Measurements from ENCODE around the gene MYO15B. TPM values are rescaled to one million over a fixed set of nuclear protein-coding genes. Genes with fewer than 3 reads are reported as not detected.

Gene MYO15B
- total RNA-seq, result 100 to 1,000 TPM; 210 to 462 TPM

DNA sequence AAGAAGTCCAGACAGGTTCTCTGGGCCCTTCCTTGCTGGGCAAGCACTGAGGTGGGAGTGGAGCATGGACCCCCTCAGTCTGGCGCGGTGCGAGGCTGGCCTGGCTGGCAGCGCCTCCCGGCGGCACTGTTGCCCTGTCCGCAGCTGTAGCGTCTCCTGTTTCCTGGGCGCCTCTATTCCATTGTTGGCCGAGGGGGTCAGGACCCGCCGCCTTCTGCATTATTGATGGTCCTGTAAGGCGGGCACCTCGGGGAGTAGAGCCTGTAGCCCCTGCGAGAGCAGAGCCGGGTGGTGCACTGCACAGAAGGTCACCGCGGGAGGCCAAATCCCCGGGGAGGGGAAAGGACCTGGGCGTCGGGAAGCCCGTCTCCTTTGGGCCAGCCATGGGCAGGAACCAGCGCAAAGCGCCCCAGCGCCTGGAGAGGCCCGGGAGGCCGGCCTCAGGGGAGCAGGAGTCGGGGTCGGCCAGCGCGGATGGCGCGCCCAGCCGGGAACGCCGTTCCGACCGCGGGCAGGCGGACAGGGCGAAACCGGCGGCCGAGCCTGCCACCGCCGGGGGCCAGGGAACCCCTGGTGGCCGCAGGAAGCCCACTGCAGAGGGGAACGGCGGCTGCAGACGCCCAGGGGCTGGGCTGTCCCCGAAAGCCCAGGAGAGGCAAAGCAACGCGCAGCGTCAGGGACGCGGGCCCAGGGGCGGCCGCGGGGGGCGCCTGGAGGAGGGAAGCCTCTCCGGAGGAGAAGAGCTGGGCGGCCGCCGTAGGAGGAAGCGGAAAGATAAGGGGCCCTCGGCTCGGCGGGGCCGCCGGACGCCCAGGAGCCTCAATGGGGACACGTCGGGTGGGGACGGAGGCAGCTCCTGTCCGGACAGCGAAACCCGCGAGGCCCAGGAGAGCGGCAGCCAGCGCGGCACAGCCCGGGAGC, at the start of gene MYO15B:
MYO15B (plus strand) TSS at position 126 of the 921 bp plus-strand sequence; CDS start at position 384, 258 bp downstream.
- H3K9ac ChIP-seq (ENCODE audit: low read depth in 2 of 2, low read length in 2 of 2), result peak within 1 kb of the TSS; percentile 84 to 91
- TF ChIP-seq, protein P1, sequence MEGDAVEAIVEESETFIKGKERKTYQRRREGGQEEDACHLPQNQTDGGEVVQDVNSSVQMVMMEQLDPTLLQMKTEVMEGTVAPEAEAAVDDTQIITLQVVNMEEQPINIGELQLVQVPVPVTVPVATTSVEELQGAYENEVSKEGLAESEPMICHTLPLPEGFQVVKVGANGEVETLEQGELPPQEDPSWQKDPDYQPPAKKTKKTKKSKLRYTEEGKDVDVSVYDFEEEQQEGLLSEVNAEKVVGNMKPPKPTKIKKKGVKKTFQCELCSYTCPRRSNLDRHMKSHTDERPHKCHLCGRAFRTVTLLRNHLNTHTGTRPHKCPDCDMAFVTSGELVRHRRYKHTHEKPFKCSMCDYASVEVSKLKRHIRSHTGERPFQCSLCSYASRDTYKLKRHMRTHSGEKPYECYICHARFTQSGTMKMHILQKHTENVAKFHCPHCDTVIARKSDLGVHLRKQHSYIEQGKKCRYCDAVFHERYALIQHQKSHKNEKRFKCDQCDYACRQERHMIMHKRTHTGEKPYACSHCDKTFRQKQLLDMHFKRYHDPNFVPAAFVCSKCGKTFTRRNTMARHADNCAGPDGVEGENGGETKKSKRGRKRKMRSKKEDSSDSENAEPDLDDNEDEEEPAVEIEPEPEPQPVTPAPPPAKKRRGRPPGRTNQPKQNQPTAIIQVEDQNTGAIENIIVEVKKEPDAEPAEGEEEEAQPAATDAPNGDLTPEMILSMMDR (IDR thresholded peaks at IDR 0.05), result peak; percentile 16
- intact Hi-C loops (cut with DNase I), result loop anchor here (5.0 to 10.0 kb wide), 2 partner anchors 63 to 161 kb away; partner anchors contain the start of gene LLGL2

GRCh38 chr17:75539967-75540729, 47.5 kb upstream of the MYO15B start:
- H3K27me3 ChIP-seq, result no peaks in the 10 kb centered on the region
- intact Hi-C loops (cut with DNase I), result no loop called here
- TF ChIP-seq, protein P1 (IDR thresholded peaks at IDR 0.05), result no peak
- peaks cover 31% of the 10 kb centered on the region for H3K4me1 ChIP-seq
- no peaks in the 10 kb centered on the region for H3K9me3 ChIP-seq
- H3K36me3 ChIP-seq, result no peaks in the 10 kb centered on the region
- H3K27ac ChIP-seq, result peak overlapping the region; percentile 84
- H3K4me3 ChIP-seq, result no peak overlapping the region
- DNase-seq, result no peak
- H3K9ac ChIP-seq (ENCODE audit: low read depth in 2 of 2, low read length in 2 of 2), result peak overlapping the region; percentile 39 to 84

More for the DNA sequence above, at the start of gene MYO15B:
- H3K4me3 ChIP-seq, result peak within 1 kb of the TSS; percentile 49
- peak; percentile 57 for DNase-seq
- no peaks in the 10 kb centered on the region for H3K27me3 ChIP-seq
- no peaks in the 10 kb centered on the region for H3K36me3 ChIP-seq
- H3K9me3 ChIP-seq, result no peaks in the 10 kb centered on the region
- H3K27ac ChIP-seq, result peak within 1 kb of the TSS; percentile 86
- peaks cover 3% of the 10 kb centered on the region for H3K4me1 ChIP-seq

DNA sequence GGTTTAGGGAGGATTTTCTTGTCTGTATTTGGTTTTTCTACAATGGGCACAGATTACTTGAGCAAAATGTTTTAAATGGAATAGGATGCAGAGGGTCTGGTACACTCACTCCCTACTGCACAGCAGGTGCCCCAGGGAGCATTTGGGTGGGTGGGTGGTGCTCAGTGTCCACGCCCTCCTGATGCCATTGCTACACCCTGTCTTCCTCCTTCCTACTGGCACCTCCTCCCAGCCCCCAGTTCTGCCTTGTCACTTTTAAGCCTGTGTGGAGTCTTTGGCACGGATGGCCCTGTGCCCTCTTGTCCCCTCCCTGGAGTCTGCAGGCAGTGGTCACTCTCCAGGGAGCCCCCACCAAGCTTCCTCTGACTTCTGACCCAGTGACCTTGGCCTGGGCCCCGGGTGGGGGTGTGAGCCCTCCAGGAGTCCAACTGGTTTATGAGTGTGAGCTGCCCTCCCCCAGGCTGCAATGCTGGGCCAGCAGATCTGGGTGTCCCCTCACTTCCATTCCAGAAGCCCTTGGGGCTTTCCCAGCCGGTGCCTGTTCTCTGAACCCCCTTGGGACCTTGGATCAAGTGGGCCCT, 46.6 kb upstream of the MYO15B start:
- intact Hi-C loops (cut with DNase I), result no loop called here
- Histone ChIP-seq H3K9me3 (no peaks in the 10 kb centered on the region), H3K4me1 (peaks cover 26% of the 10 kb centered on the region), H3K4me3 (no peak overlapping the region), H3K27ac (peak overlapping the region; percentile 84), H3K9ac (ENCODE audit: low read depth in 2 of 2, low read length in 2 of 2) (peak overlapping the region; percentile 36 to 84), H3K27me3 (no peaks in the 10 kb centered on the region), H3K36me3 (no peaks in the 10 kb centered on the region)
- TF ChIP-seq, protein P1 (IDR thresholded peaks at IDR 0.05), result no peak
- DNase-seq, result no peak

DNA sequence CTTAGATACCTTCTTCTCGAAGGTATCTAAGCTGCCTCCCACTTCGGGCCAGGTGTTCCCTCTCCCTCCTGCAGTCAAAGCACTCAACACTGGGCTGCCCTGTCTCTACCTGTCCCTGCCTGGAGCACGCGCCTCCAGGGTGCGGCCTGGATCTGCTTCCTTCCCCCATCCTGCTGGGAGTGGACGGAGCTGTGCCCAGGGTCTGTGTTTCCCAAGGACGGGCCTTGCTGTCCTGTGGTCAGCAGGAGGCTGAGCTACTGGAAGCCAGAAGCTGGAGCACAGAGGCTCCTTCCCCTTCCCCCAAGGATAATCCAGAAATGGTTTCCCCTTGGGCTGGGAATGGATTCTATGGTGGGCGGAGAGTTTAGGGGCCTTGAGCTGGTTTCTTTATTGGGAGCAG, 45.4 kb upstream of the MYO15B start:
- intact Hi-C loops (cut with DNase I), result no loop called here
- Histone ChIP-seq H3K27me3 (no peaks in the 10 kb centered on the region), H3K36me3 (no peaks in the 10 kb centered on the region), H3K9me3 (no peaks in the 10 kb centered on the region), H3K4me1 (peaks cover 26% of the 10 kb centered on the region), H3K9ac (ENCODE audit: low read depth in 2 of 2, low read length in 2 of 2) (peak overlapping the region; percentile 51 to 82), H3K27ac (peak overlapping the region; percentile 84), H3K4me3 (no peak overlapping the region)
- DNase-seq, result peak; percentile 73
- TF ChIP-seq, protein P1 (IDR thresholded peaks at IDR 0.05), result no peak

GRCh38 chr17:75542728-75543336, 44.8 kb upstream of the MYO15B start:
- H3K9me3 ChIP-seq, result no peaks in the 10 kb centered on the region
- H3K4me3 ChIP-seq, result no peak overlapping the region
- peak overlapping the region; percentile 84 for H3K27ac ChIP-seq
- TF ChIP-seq, protein P1 (IDR thresholded peaks at IDR 0.05), result no peak
- H3K9ac ChIP-seq (ENCODE audit: low read depth in 2 of 2, low read length in 2 of 2), result peak overlapping the region; percentile 60 to 82
- no peaks in the 10 kb centered on the region for H3K36me3 ChIP-seq
- DNase-seq, result peak; percentile 64
- intact Hi-C loops (cut with DNase I), result no loop called here
- peaks cover 26% of the 10 kb centered on the region for H3K4me1 ChIP-seq
- no peaks in the 10 kb centered on the region for H3K27me3 ChIP-seq

Measured in colonic mucosa (tissue), 4 donors.